SK-N-SH treated with all-trans-retinoic acid at 6 μM for 48 hours (cell line): ENCODE results near the gene RBM33.

Source experiments
- ARNTL ChIP-seq: fragments of 450-650 bp; formaldehyde crosslinking; IDR thresholded peaks from 2 replicates; pipeline ENCODE4 v1.5.0; 2020; ENCODE audit warnings: low read depth, mild to moderate bottlenecking, moderate library complexity, borderline replicate concordance
- BACH2 ChIP-seq: fragments of 250-450 bp; sonication (Bioruptor Pico); IDR thresholded peaks from 2 replicates; pipeline ENCODE4 v1.9.0; 2021; ENCODE audit warnings: mild to moderate bottlenecking, borderline replicate concordance
- ESRRG ChIP-seq: fragments of 250-450 bp; sonication (Bioruptor Pico); IDR thresholded peaks from 2 replicates; pipeline ENCODE4 v1.6.1; 2021; ENCODE audit warnings: mild to moderate bottlenecking
- GLIS3 ChIP-seq: fragments of 250-450 bp; sonication (Bioruptor Pico); IDR thresholded peaks from 2 replicates; pipeline ENCODE4 v1.5.0; 2020; ENCODE audit warnings: mild to moderate bottlenecking, moderate library complexity
- OSR1 ChIP-seq: fragments of 250-450 bp; sonication (Bioruptor Pico); IDR thresholded peaks from 2 replicates; pipeline ENCODE4 v1.8.0; 2022; ENCODE audit warnings: moderate library complexity, mild to moderate bottlenecking, inconsistent platforms
- ZC3H10 ChIP-seq: fragments of 250-450 bp; sonication (Bioruptor Pico); IDR thresholded peaks from 2 replicates; pipeline ENCODE4 v1.5.1; 2021; ENCODE audit warnings: mild to moderate bottlenecking, moderate library complexity
- ZNF8 ChIP-seq: fragments of 450-650 bp; formaldehyde crosslinking; IDR thresholded peaks from 2 replicates; pipeline ENCODE4 v1.5.0; 2020; ENCODE audit warnings: mild to moderate bottlenecking, moderate library complexity
- TF ChIP-seq, protein P1 (sequence below): fragments of 250-450 bp; sonication (Bioruptor Pico); IDR thresholded peaks from 2 replicates; pipeline ENCODE4 v1.5.1; 2021; ENCODE audit warnings: mild to moderate bottlenecking, moderate library complexity
- TF ChIP-seq, protein P2 (sequence below): fragments of 250-450 bp; sonication (Bioruptor Pico); IDR thresholded peaks from 2 replicates; pipeline ENCODE4 v1.8.0; 2020; ENCODE audit warnings: mild to moderate bottlenecking, moderate library complexity, borderline replicate concordance
- TF ChIP-seq, protein P3 (sequence below): fragments of 250-450 bp; sonication (Bioruptor Pico); IDR thresholded peaks from 2 replicates; pipeline ENCODE4 v1.5.0; 2020; ENCODE audit warnings: mild to moderate bottlenecking, moderate library complexity
- TF ChIP-seq, protein P4 (sequence below): fragments of 250-450 bp; sonication (Bioruptor Pico); IDR thresholded peaks from 2 replicates; pipeline ENCODE4 v1.5.1; 2020; ENCODE audit warnings: low read depth, mild to moderate bottlenecking, moderate library complexity

DNA sequence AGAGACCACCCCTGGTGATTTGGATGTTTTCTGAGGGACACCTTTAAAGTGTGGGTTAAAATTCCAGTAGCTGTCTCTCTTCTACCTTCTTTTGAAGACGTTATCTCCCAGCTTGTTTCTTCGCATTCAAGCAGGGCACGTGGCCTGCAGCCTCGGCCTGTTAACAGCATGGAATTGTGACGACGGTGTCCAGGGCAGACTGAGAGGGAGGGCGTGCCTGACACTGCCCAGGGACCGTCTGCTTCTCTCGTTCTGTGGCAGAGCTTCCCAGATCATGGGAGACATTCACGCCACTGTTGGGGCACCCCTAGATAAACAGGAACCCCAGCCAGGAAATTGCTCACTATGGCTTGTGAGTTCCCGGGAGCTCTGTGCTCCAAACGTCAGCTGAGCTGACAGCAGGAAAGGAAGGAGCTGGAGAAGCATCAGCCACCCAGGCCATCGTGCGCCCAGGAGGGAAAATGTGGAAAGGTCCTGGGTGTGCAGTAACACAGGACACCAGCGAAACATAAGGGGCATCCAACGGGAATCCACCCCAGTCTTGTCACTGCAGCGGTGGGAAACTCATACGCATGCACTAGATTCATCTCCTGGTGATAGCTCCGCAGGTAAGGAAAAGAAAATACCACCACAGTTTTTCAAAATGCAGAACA is 41.1 kb upstream of the RBM33 start:
- TF ChIP-seq, protein P1, sequence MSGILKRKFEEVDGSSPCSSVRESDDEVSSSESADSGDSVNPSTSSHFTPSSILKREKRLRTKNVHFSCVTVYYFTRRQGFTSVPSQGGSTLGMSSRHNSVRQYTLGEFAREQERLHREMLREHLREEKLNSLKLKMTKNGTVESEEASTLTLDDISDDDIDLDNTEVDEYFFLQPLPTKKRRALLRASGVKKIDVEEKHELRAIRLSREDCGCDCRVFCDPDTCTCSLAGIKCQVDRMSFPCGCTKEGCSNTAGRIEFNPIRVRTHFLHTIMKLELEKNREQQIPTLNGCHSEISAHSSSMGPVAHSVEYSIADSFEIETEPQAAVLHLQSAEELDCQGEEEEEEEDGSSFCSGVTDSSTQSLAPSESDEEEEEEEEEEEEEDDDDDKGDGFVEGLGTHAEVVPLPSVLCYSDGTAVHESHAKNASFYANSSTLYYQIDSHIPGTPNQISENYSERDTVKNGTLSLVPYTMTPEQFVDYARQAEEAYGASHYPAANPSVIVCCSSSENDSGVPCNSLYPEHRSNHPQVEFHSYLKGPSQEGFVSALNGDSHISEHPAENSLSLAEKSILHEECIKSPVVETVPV (CRISPR knock-in tag): no peak
- TF ChIP-seq OSR1 (CRISPR knock-in tag) (no peak), BACH2 (no peak), ARNTL (CRISPR knock-in tag) (no peak), ESRRG (no peak), ZNF8 (CRISPR knock-in tag) (no peak), GLIS3 (CRISPR knock-in tag) (no peak), ZC3H10 (CRISPR knock-in tag) (no peak)
- TF ChIP-seq, protein P2, sequence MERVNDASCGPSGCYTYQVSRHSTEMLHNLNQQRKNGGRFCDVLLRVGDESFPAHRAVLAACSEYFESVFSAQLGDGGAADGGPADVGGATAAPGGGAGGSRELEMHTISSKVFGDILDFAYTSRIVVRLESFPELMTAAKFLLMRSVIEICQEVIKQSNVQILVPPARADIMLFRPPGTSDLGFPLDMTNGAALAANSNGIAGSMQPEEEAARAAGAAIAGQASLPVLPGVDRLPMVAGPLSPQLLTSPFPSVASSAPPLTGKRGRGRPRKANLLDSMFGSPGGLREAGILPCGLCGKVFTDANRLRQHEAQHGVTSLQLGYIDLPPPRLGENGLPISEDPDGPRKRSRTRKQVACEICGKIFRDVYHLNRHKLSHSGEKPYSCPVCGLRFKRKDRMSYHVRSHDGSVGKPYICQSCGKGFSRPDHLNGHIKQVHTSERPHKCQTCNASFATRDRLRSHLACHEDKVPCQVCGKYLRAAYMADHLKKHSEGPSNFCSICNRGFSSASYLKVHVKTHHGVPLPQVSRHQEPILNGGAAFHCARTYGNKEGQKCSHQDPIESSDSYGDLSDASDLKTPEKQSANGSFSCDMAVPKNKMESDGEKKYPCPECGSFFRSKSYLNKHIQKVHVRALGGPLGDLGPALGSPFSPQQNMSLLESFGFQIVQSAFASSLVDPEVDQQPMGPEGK (CRISPR knock-in tag): no peak
- TF ChIP-seq, protein P3, sequence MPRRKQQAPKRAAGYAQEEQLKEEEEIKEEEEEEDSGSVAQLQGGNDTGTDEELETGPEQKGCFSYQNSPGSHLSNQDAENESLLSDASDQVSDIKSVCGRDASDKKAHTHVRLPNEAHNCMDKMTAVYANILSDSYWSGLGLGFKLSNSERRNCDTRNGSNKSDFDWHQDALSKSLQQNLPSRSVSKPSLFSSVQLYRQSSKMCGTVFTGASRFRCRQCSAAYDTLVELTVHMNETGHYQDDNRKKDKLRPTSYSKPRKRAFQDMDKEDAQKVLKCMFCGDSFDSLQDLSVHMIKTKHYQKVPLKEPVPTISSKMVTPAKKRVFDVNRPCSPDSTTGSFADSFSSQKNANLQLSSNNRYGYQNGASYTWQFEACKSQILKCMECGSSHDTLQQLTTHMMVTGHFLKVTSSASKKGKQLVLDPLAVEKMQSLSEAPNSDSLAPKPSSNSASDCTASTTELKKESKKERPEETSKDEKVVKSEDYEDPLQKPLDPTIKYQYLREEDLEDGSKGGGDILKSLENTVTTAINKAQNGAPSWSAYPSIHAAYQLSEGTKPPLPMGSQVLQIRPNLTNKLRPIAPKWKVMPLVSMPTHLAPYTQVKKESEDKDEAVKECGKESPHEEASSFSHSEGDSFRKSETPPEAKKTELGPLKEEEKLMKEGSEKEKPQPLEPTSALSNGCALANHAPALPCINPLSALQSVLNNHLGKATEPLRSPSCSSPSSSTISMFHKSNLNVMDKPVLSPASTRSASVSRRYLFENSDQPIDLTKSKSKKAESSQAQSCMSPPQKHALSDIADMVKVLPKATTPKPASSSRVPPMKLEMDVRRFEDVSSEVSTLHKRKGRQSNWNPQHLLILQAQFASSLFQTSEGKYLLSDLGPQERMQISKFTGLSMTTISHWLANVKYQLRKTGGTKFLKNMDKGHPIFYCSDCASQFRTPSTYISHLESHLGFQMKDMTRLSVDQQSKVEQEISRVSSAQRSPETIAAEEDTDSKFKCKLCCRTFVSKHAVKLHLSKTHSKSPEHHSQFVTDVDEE (CRISPR knock-in tag): no peak
- TF ChIP-seq, protein P4, sequence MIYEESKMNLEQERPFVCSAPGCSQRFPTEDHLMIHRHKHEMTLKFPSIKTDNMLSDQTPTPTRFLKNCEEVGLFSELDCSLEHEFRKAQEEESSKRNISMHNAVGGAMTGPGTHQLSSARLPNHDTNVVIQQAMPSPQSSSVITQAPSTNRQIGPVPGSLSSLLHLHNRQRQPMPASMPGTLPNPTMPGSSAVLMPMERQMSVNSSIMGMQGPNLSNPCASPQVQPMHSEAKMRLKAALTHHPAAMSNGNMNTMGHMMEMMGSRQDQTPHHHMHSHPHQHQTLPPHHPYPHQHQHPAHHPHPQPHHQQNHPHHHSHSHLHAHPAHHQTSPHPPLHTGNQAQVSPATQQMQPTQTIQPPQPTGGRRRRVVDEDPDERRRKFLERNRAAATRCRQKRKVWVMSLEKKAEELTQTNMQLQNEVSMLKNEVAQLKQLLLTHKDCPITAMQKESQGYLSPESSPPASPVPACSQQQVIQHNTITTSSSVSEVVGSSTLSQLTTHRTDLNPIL (CRISPR knock-in tag): no peak
